AG10803 (cell line): ENCODE data around the gene LIPH.

ENCODE experiments used
- DNase-seq: peaks from one replicate; pipeline ENCODE4 v3.0.0; 2010; ENCODE audit warnings: low read depth
- H3K4me3 ChIP-seq: 2 replicates; pipeline ENCODE4 v1.5.1; 2011; ENCODE audit warnings: mild to moderate bottlenecking, low read length, control low read depth
- TF ChIP-seq, protein P1 (sequence below): conservative IDR thresholded peaks from 2 replicates; pipeline ENCODE4 v1.5.1; 2011; ENCODE audit warnings: mild to moderate bottlenecking, low read length, control low read depth, inconsistent platforms

Gene LIPH

DNA sequence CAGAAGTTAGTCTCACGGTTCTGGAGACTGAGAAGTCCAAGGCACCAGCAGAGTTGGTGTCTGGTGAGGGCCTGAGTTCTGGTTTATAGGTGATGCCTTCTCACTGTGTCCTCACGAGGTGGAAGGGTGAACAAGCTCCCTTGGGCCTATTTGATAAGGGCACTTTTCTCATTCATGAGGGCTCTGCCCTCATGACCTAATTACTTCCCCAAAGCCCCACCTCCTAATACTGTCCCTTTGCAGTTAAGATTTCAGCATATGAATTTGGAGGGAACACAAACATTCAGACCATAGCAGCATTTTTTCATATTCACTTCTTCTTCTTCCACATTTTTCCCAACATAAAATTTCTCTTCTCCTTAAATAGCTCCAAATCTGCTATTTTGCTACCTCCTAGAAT, 95.0 kb downstream of the LIPH start:
- no peak overlapping the region for H3K4me3 ChIP-seq
- TF ChIP-seq, protein P1, sequence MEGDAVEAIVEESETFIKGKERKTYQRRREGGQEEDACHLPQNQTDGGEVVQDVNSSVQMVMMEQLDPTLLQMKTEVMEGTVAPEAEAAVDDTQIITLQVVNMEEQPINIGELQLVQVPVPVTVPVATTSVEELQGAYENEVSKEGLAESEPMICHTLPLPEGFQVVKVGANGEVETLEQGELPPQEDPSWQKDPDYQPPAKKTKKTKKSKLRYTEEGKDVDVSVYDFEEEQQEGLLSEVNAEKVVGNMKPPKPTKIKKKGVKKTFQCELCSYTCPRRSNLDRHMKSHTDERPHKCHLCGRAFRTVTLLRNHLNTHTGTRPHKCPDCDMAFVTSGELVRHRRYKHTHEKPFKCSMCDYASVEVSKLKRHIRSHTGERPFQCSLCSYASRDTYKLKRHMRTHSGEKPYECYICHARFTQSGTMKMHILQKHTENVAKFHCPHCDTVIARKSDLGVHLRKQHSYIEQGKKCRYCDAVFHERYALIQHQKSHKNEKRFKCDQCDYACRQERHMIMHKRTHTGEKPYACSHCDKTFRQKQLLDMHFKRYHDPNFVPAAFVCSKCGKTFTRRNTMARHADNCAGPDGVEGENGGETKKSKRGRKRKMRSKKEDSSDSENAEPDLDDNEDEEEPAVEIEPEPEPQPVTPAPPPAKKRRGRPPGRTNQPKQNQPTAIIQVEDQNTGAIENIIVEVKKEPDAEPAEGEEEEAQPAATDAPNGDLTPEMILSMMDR = no peak
- no peak for DNase-seq
